H7 (cell line): ENCODE results near the gene EDEM1. TPM values are rescaled to one million over a fixed set of nuclear protein-coding genes. Genes with fewer than 3 reads are reported as not detected.
A peak's percentile ranks its signal among the peaks of the same experiment; 100 is the strongest.
"Not testable (repeated sequence)": the region's sequence is repeated elsewhere in the genome, so short reads cannot be mapped to it uniquely, and the experiment has no call there.

Source experiments
- DNase-seq: peaks from one replicate; pipeline ENCODE4 v3.0.0; 2012
- H3K27me3 ChIP-seq: 2 replicates; pipeline ENCODE4 v1.6.0; 2011; ENCODE audit warnings: mild to moderate bottlenecking, low read length; ENCODE audit not compliant: control insufficient read depth, insufficient read depth
- H3K36me3 ChIP-seq: replicated peaks from 2 replicates; pipeline ENCODE4 v1.5.1; 2011; ENCODE audit warnings: low read length; ENCODE audit not compliant: control insufficient read depth, insufficient read depth
- H3K4me3 ChIP-seq: 2 replicates; pipeline ENCODE4 v1.5.1; 2011; ENCODE audit warnings: low read depth, mild to moderate bottlenecking, control low read depth, low read length, moderate library complexity; ENCODE audit not compliant: insufficient read depth
- total RNA-seq: library from RNA; depleted of rRNA; stranded (reverse); fragments of >200 nt; shearing (Covaris generic); gene quantifications from 2 replicates; pipeline ENCODE4 v1.2.3, GENCODE V29; 2014; rRNA removed

The EDEM1 gene
- total RNA-seq = 12.6 and 13.2 TPM in 2 replicates

GRCh38 chr3:5187156-5187919 is at the start of gene EDEM1:
Gene EDEM1 (plus strand): TSS chr3:5187707. CDS start chr3:5187806, 99 bp downstream.
- DNase-seq = peak; percentile 97
- H3K36me3 ChIP-seq = no peaks in the 10 kb centered on the region

DNA sequence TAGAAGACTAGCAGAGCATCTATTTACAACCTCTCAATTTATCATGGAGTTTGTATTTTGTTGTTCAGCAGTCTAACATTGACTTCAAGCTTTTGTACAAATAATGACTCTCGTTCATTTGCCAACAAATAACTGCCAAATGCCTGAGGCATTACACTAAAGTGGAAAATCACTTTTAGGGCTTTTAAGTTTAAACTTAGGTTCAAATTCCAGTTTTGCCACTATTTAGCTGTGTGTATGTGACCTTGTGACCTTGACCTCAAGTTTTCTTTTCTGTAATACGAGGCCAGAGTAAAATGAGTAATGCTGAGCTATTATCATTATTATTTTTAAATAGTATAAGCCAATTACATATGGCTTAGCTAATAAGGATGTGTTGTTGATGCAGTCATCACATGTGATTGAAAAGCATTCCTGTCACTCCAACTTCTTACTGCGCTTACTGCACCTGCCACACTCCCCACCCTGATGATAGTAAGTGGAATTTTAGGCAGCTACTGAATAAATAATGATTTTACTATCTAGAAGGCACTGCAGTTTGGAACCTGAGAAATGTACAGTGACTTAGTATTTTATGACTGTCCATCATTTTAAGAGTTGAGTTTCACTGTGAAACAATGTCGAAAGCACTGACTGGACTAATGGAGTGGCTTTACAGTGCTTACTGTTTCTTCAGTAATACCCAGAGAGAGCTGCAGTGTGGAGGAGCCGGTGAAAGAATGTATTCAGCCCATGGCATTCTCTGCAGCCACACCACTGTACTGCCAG is 49.1 kb upstream of the EDEM1 start:
- Histone ChIP-seq H3K27me3 (no peaks in the 10 kb centered on the region), H3K4me3 (no peak overlapping the region), H3K36me3 (peaks cover 1% of the 10 kb centered on the region)
- no peak for DNase-seq

More at GRCh38 chr3:5187156-5187919, at the start of gene EDEM1:
- Histone ChIP-seq H3K27me3 (peaks cover 2% of the 10 kb centered on the region; the same call in 1 of the 2 replicates), H3K4me3 (peak within 1 kb of the TSS; percentile 94)

DNA sequence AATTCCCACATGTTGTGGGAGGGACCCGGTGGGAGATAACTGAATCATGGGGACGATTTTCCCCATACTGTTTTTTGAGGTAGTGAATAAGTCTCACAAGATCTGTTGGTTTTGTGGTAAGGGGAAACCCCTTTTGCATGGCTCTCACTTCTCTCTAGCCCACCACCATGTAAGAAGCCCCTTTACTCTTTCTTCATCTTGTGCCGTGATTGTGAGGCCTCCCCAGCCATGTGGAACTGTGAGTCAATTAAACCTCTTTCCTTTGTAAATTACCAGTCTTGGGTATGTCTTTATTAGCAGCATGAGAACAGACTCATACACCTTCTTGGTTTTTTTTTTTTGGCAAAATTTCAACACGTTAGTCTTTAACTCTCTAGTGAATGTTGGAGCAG is 47.3 kb upstream of the EDEM1 start:
- no peak overlapping the region for H3K4me3 ChIP-seq
- peaks cover 1% of the 10 kb centered on the region for H3K36me3 ChIP-seq
- no peak for DNase-seq
- H3K27me3 ChIP-seq = no peaks in the 10 kb centered on the region

- Histone ChIP-seq H3K4me3 (no peak overlapping the region), H3K27me3 (no peaks in the 10 kb centered on the region), H3K36me3 (peaks cover 1% of the 10 kb centered on the region)
- no peak for DNase-seq
Measured at GRCh38 chr3:5140839-5141238, 46.7 kb upstream of the EDEM1 start.

DNA sequence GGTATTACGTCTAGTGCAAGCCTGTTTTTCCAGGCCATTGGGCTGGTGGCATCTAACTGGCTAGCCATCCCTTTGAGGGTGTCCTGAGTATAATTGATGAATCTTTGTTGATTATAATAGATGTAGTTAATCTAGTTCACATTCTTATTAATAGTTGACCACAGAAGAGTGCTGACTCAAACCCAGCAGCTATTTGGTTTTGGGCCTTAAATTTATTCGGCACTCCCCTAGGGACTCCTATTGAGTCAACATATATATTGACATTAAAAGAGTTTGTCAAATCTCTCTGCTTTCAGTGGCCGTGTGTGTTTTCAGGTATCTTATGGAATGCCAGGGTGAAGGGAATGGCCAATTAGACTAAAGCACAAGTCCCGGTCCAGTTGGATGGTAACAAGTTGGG is 45.7 kb upstream of the EDEM1 start:
- DNase-seq = no peak
- no peaks in the 10 kb centered on the region for H3K27me3 ChIP-seq
- peaks cover 1% of the 10 kb centered on the region for H3K36me3 ChIP-seq
- no peak overlapping the region for H3K4me3 ChIP-seq

- DNase-seq = no peak
- Histone ChIP-seq H3K27me3 (no peaks in the 10 kb centered on the region), H3K36me3 (peaks cover 1% of the 10 kb centered on the region), H3K4me3 (no peak overlapping the region)
Measured at GRCh38 chr3:5143464-5143863, 44.0 kb upstream of the EDEM1 start.

- no peak overlapping the region for H3K4me3 ChIP-seq
Measured at GRCh38 chr3:5144316-5144994, 43.1 kb upstream of the EDEM1 start.

GRCh38 chr3:5145120-5145519 is 42.4 kb upstream of the EDEM1 start:
- H3K4me3 ChIP-seq = no peak overlapping the region
- no peak for DNase-seq
- peaks cover 1% of the 10 kb centered on the region for H3K36me3 ChIP-seq
- H3K27me3 ChIP-seq = no peaks in the 10 kb centered on the region

More at GRCh38 chr3:5144316-5144994, 43.1 kb upstream of the EDEM1 start:
- DNase-seq = no peak
- Histone ChIP-seq H3K27me3 (no peaks in the 10 kb centered on the region), H3K36me3 (peaks cover 1% of the 10 kb centered on the region)

DNA sequence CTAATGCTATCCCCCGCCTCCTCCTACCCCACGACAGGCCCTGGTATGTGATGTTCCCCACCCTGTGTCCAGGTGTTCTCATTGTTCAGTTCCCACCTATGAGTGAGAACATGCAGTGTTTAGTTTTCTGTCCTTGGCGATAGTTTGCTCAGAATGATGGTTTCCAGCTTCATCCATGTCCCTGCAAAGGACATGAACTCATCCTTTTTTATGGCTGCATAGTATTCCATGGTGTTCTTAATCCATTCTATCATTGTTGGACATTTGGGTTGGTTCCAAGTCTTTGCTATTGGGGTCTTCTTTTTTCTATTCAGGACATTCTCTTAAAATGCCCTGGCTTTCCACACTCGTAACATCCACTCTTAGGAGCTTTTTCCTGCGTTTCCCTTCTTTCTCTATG is 40.4 kb upstream of the EDEM1 start:
- DNase-seq, H3K36me3 ChIP-seq, H3K27me3 ChIP-seq, H3K4me3 ChIP-seq: not testable (repeated sequence)

DNA sequence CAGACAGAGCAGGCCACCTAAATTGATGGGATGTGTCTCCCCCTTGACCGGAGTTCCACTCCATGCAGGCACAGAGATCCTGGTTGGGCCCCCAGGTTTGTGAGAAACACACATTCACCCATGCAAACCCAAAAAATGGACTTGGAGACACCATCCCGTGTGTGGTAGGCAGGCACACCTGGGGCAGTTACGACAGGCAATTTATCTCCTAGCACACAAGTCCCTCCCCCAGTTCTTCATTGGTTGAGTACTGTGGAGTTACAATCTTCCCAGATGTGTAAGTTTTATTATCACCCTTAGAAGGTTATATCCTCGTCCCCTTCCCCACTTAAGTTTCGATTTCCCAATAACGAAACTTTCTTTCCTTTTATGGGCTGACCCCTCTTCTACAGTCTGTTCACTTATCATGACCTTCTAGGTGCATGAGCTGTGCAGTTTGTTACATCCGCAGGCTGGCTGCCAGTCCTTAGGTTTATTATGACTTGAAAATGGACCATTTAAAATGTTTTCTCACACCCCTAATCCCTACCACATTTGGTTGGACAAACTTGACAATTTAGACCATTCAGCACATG is 38.1 kb upstream of the EDEM1 start:
- DNase-seq = no peak
- no peaks in the 10 kb centered on the region for H3K27me3 ChIP-seq
- H3K4me3 ChIP-seq = no peak overlapping the region
- H3K36me3 ChIP-seq = no peaks in the 10 kb centered on the region

DNA sequence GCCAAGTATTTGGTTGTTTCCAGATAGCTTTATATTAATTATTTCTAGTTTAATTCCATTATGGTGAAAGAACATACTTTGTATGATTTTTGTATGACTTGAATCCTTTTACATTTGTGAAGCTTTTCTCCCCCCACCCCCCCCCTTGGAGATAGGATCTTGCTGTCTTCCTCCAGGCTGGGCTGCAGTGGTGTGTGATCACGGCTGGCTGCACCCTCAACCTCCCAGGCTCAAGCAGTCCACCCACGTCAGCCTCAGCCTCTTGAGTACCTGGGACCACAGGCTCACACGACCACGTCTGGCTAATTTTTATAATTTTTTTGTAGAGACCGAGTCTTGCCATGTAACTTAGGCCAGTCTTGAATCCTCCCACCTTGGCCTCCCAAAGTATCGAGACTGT is 35.9 kb upstream of the EDEM1 start:
- no peaks in the 10 kb centered on the region for H3K36me3 ChIP-seq
- DNase-seq = no peak
- no peaks in the 10 kb centered on the region for H3K27me3 ChIP-seq
- no peak overlapping the region for H3K4me3 ChIP-seq

GRCh38 chr3:5153074-5153473 is 34.4 kb upstream of the EDEM1 start:
- Histone ChIP-seq H3K36me3 (no peaks in the 10 kb centered on the region), H3K4me3 (no peak overlapping the region), H3K27me3 (no peaks in the 10 kb centered on the region)
- no peak for DNase-seq

GRCh38 chr3:5155241-5155640 is 32.3 kb upstream of the EDEM1 start:
- no peak for DNase-seq
- H3K27me3 ChIP-seq = no peaks in the 10 kb centered on the region
- H3K36me3 ChIP-seq = no peaks in the 10 kb centered on the region
- no peak overlapping the region for H3K4me3 ChIP-seq

- H3K27me3 ChIP-seq = no peaks in the 10 kb centered on the region
- DNase-seq = no peak
- no peak overlapping the region for H3K4me3 ChIP-seq
- no peaks in the 10 kb centered on the region for H3K36me3 ChIP-seq
Measured at GRCh38 chr3:5160321-5160720, 27.2 kb upstream of the EDEM1 start.
